ENCODE measurements around the gene FOXM1.

DNA sequence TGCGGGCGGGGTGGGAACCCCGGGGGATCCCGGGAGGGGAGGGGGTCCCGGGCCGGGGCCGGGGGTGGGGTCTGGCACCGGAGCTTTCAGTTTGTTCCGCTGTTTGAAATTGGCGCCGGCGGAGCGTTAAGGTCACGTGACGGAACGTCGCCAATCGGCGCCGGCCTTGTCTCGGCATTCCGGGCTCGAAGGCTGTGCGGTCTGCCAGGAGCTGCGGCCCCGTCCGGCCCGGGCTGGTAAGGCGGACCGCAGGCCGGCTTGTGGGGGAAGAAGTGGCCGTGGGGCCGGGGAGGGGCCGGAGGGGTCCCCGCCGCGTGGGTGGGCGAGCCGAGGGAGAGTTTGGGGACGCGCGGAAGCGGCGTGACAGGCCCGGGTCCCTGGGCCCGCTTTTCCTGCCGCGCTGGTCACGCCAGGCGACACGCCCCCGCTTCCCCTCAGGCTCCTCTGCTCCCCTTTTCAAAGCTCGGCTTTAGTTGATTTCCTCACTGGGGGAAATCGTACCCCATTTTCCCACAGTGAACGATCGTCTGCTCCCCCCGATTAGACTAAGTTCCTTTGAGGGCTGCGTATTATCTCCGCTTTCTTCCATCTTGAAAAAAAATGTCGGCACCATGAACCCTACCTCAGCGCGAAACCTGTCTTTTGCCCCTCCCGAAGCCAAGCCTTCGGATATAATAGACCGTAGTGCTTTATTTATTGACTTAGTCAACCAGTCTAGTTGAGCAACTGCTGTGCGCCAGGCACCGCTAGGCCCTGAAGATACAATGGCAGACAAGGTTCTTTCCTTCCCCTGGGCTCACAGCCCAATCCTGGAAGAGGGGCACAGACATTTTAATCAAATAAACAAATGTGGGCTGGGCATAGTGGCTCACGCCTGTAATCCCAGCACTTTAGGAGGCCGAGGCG, at the start of gene FOXM1, which contains the start of gene RHNO1:
- TF ChIP-seq CTCF (IDR thresholded peaks at IDR 0.05) (peak; percentile 6; the same call in 1 of the 2 replicates), ZFX (IDR thresholded peaks at IDR 0.05; ENCODE audit: borderline replicate concordance) (no peak; the same call in 1 of the 2 replicates)
